Progenitor cell of endocrine pancreas (in vitro differentiated cells): ENCODE data around the gene VPS8. TPM values are rescaled to one million over a fixed set of nuclear protein-coding genes. Genes with fewer than 3 reads are reported as not detected.

Experiments
- DNase-seq: peaks from one replicate; pipeline ENCODE4 v3.0.0; 2021; ENCODE audit warnings: low spot score; ENCODE audit not compliant: unreplicated experiment
- H3K27ac Mint-ChIP-seq: 2 replicates; pipeline ENCODE4 v1.8.0; 2021; ENCODE audit warnings: mild to moderate bottlenecking, moderate library complexity, mixed read lengths
- H3K27me3 Mint-ChIP-seq: 2 replicates; pipeline ENCODE4 v1.8.0; 2021; ENCODE audit warnings: mixed read lengths
- H3K36me3 Mint-ChIP-seq: 2 replicates; pipeline ENCODE4 v1.8.0; 2022; ENCODE audit warnings: mixed read lengths; ENCODE audit not compliant: insufficient read depth
- H3K4me1 Mint-ChIP-seq: 2 replicates; pipeline ENCODE4 v1.8.0; 2021; ENCODE audit warnings: low read depth, mixed read lengths
- H3K4me3 Mint-ChIP-seq: 2 replicates; pipeline ENCODE4 v1.8.0; 2021; ENCODE audit warnings: low read depth, mild to moderate bottlenecking, moderate library complexity, mixed read lengths
- H3K9me3 Mint-ChIP-seq: 2 replicates; pipeline ENCODE4 v1.8.0; 2021; ENCODE audit warnings: low read depth, mixed read lengths
- total RNA-seq: library from RNA; stranded (reverse); gene quantifications from 2 replicates; pipeline ENCODE4 v1.2.1, GENCODE V29; 2021
- TF ChIP-seq, protein P1 (sequence below): fragments of 200-600 bp; sonication (generic); IDR thresholded peaks from one replicate; pipeline ENCODE4 v1.5.0; 2021; ENCODE audit warnings: antibody characterized with exemption, mild to moderate bottlenecking; ENCODE audit not compliant: unreplicated experiment

Gene VPS8
- total RNA-seq, 1 donor from 2014 or later: 89.4 TPM

DNA sequence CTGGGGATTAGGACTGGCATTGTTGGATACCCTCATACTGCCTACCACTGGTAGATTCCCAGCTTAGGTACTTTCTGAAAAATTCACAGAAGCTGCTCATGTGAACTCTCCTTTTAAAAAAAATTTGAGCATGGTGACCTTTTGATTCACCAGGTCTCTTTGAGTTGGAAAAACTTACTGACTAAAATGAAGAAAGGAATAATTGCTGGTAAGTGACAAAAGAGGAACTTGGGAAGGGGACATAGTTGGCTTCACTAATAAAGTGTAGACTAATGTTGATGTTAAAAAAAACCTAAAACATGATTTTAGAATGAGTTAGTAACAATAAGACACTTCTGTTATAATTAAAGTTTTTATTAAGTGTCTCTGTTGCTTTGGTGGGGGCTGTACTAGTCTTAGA is 8.6 kb downstream of the VPS8 start:
- DNase-seq: no peak
- Mint-ChIP-seq H3K27me3 (no peaks in the 10 kb centered on the region), H3K36me3 (peaks cover 4% of the 10 kb centered on the region), H3K9me3 (no peaks in the 10 kb centered on the region), H3K4me3 (no peak overlapping the region), H3K27ac (no peak overlapping the region), H3K4me1 (peaks cover 3% of the 10 kb centered on the region)
- TF ChIP-seq, protein P1, sequence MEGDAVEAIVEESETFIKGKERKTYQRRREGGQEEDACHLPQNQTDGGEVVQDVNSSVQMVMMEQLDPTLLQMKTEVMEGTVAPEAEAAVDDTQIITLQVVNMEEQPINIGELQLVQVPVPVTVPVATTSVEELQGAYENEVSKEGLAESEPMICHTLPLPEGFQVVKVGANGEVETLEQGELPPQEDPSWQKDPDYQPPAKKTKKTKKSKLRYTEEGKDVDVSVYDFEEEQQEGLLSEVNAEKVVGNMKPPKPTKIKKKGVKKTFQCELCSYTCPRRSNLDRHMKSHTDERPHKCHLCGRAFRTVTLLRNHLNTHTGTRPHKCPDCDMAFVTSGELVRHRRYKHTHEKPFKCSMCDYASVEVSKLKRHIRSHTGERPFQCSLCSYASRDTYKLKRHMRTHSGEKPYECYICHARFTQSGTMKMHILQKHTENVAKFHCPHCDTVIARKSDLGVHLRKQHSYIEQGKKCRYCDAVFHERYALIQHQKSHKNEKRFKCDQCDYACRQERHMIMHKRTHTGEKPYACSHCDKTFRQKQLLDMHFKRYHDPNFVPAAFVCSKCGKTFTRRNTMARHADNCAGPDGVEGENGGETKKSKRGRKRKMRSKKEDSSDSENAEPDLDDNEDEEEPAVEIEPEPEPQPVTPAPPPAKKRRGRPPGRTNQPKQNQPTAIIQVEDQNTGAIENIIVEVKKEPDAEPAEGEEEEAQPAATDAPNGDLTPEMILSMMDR: no peak

DNA sequence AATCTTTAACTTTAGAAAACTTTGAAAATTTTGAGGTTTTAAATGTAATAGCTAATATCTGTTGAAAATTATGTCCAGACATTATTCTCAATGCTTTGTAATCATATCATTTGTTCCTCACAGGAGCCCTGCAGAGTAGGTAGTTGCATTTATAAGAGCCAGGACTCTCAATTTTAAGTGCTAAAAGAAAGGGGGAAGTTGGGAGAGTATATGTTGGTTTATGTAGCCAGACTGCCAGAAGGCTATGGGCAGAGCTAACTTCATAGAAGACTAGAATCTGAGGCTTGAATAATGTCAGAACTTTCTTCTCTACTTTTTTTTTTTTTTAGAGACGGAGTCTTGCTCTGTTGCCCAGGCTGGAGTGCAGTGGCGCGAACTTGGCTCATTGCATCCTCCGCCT is 9.1 kb downstream of the VPS8 start:
- TF ChIP-seq, protein P1: no peak
- H3K36me3 Mint-ChIP-seq: peaks cover 2% of the 10 kb centered on the region
- no peak overlapping the region for H3K27ac Mint-ChIP-seq
- H3K4me1 Mint-ChIP-seq: peaks cover 3% of the 10 kb centered on the region
- H3K27me3 Mint-ChIP-seq: no peaks in the 10 kb centered on the region
- H3K9me3 Mint-ChIP-seq: no peaks in the 10 kb centered on the region
- DNase-seq: no peak
- no peak overlapping the region for H3K4me3 Mint-ChIP-seq

DNA sequence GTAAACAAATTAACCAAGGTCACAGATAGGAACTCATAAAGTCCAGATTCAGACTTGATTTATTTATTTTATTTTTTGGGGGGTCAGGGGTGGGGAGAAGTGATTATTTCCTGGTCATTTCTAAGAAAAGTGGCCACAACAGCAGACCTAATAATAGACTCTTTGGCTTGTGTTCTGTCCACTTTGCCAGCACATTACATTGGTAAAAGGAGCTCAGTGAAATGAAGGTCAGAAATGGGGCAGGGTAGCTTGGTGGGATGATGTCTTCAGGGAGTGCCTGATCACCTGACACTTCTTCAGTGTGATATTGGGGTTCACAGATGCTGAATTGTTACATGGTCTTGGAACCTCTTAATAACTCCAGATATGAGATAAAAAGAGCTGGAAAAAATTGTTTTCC is 10.1 kb downstream of the VPS8 start:
- no peak for DNase-seq
- TF ChIP-seq, protein P1: no peak
- H3K9me3 Mint-ChIP-seq: no peaks in the 10 kb centered on the region
- peaks cover 3% of the 10 kb centered on the region for H3K36me3 Mint-ChIP-seq
- no peak overlapping the region for H3K4me3 Mint-ChIP-seq
- no peak overlapping the region for H3K27ac Mint-ChIP-seq
- no peaks in the 10 kb centered on the region for H3K27me3 Mint-ChIP-seq
- peaks cover 3% of the 10 kb centered on the region for H3K4me1 Mint-ChIP-seq

DNA sequence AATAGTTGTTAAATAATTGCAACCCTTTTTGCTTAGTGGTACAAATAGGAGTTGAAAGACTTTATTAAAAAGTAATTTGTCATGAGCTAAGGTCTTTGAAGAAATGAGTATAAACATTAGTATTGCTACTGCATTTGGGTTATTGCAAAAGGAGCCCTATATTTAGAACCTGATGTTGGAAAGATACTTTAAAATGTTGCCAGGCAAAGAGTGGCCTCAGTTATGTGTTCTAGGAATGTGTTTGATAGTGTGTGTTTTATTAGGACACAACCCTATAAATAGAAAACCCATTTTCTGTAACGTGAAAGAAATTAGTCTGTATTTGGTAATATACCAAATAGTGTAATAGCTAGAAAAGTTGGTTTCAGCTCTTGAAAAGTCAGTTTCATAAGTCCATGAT is 10.7 kb downstream of the VPS8 start:
- Mint-ChIP-seq H3K4me3 (no peak overlapping the region), H3K27ac (no peak overlapping the region), H3K4me1 (peaks cover 3% of the 10 kb centered on the region), H3K36me3 (peaks cover 7% of the 10 kb centered on the region), H3K9me3 (no peaks in the 10 kb centered on the region), H3K27me3 (no peaks in the 10 kb centered on the region)
- DNase-seq: no peak
- TF ChIP-seq, protein P1: no peak

DNA sequence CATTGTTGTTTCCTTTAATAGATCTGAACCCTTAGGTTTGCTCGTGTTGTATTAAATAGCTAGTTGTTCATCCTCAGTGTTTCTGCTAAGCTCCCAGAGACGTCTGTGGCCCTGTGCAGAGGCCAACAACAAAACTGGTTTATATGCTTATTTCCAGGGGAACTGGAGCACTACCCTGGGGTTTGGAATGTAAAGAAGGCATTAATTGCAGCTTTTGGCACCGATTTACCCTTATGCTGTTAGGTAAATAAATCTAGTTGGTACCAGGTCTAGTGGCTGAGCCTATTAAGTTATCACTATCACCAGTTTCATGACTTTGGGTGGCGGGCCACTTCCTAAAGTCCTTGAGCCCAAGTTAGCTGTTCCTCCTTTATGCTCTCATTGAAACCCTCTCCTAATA is 12.0 kb downstream of the VPS8 start:
- H3K36me3 Mint-ChIP-seq: peaks cover 13% of the 10 kb centered on the region
- TF ChIP-seq, protein P1: no peak
- no peaks in the 10 kb centered on the region for H3K9me3 Mint-ChIP-seq
- no peak overlapping the region for H3K27ac Mint-ChIP-seq
- DNase-seq: no peak
- H3K4me3 Mint-ChIP-seq: no peak overlapping the region
- H3K27me3 Mint-ChIP-seq: no peaks in the 10 kb centered on the region
- H3K4me1 Mint-ChIP-seq: peaks cover 3% of the 10 kb centered on the region
